NCI-H2107 treated with DMSO at 0.1 percent for 48 hours (cell line): ENCODE data around the gene BMAL1.

ENCODE experiments used
- DNase-seq: peaks from one replicate; lab custom pipeline; 2025; ENCODE audit not compliant: unreplicated experiment; lab: John Stamatoyannopoulos, UW

The BMAL1 gene

DNA sequence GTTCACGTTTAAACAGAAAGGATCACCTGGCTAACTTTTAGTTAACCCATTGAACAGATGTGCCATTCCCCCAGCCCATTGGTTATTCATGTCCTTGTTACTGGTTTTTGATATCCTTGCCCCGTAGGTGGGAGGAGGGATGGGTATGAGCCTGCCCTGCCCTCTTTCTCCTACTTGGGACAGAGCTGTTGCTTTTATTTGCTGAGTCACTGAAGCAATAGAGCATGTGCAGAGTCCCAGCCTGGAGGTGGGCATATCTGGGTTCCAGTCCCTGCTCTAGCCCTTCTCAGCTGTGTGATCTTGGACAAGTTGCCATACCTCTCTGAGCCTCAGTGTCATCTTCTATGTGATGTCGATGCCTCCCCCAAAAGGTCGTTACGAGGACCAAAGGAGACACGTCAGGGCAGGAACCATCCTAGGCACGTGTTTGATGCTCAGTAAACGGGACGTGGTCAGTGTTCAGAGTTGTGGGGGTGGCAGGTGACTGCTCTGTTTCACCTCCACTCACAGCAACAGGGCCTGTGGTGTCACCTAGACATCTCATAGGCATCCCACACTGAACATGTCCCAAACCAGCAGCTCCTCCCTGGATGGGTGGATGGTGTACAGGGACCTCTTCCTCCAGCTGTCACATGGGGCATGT is 61.0 kb downstream of the BMAL1 start:
- no peak for DNase-seq

DNA sequence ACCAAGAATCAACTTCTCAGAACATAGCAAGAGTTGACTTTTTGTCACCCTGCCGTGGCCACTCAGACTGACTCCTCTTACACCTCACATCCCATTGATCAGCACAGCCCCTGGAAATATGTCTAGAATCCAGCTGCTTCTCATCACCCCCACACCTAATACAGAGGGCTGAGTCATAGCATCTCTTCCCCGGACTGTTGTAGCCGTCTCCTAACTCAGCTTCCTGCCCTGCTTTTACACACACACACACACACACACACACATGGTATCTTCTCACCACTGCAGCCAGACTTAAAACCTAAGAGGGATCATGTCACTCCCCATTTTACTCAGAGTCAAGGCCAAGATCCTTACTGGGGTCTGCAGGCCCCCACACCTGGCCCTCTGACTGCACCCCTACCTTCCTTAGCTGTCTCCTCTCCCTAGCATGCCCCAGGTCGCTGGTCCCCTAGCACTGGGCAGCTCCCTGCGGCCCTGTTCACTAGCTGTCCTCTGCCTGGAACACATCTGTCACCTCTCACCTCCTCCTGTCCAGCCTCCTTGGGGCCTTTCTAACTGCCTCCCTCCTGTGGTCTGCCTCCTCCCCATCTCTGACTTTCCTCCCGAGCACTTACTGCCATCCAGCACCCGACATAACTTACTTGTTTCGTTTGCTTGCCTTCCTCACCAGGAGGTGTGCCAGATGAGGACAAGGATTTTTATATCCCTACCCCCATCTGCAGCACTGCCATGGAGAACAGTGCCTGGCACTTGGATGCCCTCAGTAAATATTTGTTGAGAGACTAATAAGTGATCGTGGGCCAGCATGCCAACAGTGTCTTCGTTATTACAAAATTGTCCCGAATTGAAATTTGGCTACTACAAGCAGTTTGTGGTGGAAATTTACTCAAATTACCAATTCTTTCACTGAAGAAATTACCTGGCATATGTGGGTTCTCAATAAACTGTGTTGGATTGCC is 61.9 kb downstream of the BMAL1 start:
- no peak for DNase-seq

DNA sequence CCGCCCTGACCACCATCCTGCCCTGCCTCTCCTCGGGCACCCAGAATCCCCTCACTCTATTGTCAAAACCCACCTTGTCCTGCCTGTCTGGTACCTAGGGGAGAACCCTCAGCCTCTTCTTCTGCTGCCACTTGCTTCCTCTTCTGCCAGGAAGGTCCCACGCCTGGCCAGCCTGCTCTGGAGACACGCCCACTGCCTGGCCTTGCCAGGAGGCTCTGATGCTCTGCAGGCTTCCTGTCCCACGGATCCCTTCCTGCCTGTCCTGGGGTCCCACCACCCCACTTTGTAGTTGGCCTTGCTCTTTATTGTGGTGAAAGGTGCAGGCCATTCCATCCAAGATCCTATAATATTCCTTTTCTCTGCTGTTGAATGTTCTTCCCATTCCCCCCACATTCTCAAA is 63.4 kb downstream of the BMAL1 start:
- no peak for DNase-seq

DNA sequence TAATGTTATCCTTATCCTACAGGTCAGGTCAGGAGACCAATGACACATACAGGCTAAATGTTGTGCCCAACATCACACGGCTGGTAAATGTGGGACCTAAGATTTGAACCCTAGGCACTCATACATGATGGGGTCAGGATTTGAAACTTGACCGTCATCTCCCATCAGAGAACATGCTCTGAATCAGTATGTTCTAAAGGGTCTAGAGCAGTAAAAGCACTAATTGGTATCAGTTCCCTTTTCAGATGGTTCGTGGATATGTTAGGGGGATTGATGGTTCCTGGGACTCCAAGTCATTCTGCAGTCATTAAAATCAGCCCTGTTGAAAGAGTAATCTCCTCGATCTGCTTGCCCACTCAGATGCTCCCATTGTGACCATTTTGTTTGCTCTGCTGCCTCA is 65.5 kb downstream of the BMAL1 start:
- no peak for DNase-seq

DNA sequence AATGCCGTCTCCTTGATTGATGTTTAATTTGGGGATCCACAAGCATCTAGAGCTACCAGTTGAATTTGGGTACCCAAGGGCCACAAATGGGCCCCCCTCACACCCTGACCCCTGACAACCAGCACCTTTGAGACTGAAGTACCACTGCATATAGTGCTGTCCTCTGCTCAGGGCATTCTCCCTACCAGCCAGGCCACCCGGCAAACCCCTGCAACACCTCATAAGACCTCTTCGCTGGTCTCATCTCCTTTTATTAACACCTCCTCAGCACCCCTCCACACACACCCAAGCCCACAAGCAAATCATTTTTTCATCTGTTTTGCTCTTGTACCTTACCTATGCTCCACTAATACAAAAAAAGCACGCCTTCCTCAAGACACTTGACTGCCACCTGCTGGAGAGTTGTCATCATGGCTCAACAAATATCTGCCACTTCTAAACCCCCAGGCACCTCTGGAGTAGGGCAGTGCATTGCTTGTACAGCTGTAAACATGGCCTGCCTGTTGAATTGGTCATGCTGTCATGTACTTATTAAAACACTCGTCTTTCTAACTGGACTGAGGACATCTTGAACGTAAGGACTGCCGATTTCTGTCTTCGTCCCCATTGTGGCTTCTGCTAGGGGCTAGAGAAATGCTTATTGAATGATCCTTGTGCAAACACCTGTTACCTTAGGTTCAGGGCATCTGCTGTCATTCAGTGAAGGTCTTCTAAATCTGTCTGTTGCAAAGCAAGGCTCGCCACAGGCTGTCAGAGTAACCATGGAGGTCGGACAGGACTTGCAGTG is 66.5 kb downstream of the BMAL1 start:
- DNase-seq = peak; percentile 74

DNA sequence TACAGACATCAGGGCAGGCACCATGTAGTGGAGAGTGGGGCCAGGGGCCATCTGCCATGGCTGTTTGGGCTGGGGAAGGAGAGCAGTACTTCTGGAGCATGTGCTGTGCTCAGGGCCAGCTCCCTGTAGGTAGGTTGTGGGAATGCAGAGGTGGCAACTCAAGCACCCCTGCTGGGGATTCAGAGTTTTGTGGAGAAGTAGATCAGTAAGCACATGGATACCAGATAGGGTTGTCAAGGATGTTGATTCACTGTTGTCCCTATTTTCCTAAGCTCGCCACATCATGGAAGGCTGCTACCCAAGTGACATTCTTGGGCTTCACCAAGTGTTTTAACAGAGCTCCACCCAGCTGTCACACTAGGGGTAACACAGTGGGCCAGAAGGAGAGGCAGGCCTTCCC is 67.2 kb downstream of the BMAL1 start:
- DNase-seq = no peak

DNA sequence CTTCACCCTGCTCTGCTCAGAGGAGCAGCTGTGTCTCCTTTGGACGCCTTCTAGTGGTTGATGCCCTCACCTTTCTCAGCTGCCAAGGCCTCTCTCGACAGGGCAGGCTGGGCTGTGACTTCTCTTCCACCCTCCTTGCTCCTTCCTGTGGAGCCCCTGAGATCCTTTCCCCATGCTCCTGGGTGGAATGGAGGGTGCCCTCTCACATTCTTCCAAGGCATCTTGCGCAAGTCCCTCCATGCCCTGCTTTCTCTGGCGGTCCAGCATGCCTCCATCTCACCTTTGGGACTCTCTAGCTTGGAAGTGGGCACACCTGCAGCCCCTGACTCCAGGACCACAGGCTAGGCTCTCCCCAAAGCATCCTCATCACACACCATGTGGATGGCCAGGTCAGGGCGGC is 68.9 kb downstream of the BMAL1 start:
- DNase-seq = no peak

DNA sequence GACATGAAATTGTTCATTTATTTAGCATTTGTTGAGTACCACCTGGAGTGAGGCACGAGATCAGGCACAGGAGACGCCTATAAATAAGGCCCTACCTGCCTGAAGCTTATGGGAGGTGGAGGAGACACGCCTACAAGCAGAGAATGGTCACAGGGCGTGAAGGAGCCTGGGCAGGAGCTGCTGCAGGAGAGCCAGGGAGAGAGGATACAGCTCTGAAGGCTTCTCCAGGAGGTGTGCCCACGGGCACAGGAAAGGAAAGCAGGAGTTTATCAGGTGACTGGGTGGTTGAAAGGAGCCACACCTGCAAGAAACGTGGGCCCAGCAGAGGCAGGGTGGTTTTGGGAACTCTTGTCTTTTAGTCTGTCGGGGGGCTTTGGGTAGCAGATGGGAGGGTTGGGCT is 70.3 kb downstream of the BMAL1 start:
- no peak for DNase-seq

DNA sequence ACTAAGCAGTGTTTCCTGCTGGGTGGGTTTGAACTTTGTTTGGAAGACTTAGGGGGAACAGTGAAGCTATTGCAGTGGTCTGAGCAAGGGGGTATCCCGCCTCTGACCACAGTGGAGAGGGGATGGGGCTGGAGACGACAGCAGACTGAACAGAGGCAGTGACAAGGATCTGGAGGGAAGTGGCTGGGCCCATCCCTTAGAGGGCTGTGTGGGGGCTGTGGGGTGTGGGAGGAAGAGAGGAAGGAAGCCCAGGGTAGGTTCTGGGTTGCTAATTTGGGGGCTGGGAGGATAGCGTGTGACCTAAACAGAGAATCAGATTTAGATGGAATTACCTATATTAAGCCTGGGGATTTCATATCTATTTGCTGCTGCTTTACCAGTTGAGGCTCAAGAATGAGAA is 70.7 kb downstream of the BMAL1 start:
- DNase-seq = no peak

DNA sequence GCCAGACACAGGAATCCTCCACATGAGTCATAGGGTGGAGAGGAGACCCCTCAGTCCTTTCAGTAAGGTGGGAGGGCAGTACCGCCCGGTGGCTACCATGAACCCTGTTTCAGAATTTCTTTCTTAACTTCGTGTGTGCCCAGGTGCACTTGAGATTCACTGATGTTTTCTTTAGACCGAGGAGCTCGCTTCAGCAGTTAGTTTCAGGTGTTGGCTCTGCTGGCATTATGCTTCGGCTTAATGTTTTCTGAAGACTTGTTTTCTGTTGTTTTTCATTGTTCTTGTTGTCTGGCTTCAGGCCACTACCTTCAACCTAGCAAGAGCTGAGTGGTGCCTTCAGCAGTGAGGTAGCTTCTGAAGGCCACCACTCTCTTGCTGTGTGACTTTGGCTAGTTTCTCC is 71.5 kb downstream of the BMAL1 start:
- no peak for DNase-seq

DNA sequence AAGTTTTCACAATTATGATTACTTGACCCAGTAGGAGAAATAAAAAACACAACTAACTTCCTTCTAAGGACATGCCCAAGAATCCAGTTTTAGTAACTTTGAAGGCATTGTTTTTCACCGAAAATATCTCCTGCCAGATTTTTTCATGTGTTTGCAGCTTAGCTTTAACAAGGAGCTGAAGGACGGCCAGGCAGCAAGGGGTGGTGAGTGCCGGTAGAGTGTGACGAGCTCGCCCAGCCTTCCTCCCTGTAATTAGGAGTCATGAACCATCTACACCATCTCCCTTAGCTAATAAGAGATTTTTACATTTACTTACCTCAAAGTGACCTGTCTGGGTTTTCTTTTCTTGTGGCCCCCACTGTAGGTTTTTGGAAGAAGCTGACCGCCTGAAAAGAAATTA is 72.0 kb downstream of the BMAL1 start:
- DNase-seq = no peak

DNA sequence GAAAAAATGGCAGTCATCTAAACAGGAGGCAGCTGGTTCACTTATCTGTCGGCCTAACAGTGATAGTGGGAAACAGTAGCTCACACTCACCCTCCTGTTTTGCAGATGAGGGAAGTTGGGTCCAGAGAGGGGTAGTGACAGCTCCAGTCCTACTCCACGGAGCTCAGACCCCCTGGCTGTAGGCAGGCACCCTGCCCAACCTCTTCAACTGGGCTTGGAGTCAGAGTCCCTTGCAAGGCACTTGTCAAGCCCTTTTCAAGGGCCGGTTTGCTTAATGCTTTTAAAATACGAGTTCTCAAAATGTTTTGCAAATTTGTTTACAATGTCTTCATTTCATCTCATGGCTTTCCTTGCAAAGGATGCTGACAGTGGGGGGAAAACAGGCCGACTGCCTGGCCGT is 75.1 kb downstream of the BMAL1 start:
- no peak for DNase-seq

DNA sequence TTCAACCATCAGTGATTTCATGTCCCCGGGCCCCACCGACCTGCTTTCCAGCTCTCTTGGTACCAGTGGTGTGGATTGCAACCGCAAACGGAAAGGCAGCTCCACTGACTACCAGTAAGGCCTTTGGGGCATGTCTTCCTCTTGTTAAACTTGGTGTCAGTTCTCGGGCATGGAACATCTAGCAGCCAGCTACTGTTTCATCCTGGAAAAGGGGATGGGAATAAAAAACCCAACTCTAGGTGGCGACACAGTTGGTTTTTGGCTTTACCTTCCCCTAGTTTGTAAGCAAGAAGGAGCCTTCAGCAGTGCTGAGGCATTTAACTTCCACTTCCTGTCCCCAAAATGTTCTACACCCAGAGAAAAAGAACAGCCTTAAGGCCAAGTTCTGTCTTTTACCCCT is 76.7 kb downstream of the BMAL1 start:
- DNase-seq = no peak

DNA sequence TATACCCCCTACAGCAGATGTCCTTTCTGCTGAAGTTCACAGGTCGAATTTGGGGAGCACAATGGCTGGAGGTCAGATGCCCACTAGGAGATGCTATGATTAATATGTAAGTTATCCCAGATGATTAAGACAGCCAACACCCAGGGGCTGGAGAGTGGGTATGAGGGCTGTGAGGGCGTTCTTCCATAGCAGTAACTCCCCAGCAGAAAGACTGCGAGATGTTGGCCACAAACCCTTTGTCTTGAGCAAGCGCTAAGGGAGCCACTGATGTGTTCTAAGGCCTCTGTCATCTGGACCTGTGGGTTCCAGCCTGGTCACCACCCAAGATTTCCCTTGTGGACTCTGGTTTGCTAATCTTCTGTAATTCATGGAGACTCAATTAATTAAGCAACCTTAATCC is 77.6 kb downstream of the BMAL1 start:
- DNase-seq = no peak

DNA sequence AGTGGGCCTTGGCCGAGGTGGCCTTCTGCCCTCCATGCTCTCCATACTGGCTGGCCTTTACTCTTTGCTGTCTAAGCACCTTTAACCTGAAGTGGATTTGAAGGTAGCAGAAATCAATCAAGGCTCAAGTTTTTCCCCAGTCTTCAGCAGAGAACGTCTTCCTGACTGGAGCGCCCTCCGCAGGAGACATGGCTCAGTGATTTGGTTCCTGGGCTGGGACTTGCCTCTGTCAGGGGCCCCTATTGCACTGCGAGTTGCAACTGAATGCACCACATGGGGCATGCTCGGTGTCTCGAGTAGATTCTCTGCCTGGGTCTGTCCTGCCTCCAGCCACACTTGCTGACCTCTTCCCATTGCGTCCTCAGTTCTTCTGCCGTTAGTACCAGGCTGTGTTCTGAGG is 79.6 kb downstream of the BMAL1 start:
- DNase-seq = no peak

DNA sequence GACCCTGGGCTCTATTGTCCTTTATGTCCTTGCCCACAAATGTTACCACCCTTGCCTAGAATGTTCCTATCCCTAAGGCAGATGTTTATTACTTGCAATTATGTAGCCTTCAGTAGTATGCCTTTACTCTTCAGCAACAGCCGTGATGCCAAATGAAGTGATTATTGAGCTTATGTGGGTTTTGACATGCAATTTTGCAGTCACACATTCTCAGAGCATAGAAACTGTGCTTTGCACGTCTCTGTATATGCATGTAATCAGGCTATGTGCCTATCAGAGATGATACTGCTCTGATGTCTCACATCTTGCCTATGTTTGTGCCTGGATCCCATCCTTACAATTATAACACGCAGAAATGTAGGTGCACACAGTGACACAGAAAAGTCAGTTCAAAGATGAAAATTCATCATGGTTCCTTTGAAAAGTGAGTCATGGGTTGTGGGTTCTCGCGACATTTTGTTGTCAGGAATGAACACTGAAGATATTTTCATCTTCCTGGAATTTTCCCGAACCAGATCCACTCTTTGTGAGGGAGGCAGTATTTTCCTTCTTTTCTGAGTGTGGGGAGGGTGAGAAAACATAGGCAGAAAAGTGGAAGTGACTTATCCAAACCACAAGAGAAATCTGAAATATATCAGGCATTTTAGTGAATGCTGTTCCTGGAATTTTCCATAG is 81.1 kb downstream of the BMAL1 start:
- DNase-seq = no peak

DNA sequence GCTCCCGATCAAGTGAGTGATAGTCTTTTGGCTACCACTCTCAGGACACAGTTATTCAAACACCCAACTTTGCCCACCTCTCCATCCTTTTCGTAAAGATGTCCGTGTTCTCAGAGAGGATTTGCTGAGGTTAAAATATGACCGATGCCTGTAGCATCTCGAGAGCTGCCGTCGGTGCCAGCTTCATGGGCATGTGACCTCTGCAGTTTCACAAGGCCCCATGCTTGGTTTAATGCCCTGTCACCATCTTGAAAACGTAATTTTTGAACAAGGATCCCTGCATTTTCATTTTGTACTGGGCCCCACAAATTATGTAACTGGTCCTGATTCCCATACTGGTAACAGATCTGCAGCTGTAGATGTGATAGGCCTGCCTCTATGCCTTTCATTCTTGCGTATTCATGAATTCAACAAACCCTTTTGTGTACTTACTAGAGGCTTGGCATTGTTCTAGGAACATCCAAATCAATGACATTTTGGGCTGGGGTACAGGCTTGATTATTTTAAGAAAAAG is 85.1 kb downstream of the BMAL1 start:
- no peak for DNase-seq

DNA sequence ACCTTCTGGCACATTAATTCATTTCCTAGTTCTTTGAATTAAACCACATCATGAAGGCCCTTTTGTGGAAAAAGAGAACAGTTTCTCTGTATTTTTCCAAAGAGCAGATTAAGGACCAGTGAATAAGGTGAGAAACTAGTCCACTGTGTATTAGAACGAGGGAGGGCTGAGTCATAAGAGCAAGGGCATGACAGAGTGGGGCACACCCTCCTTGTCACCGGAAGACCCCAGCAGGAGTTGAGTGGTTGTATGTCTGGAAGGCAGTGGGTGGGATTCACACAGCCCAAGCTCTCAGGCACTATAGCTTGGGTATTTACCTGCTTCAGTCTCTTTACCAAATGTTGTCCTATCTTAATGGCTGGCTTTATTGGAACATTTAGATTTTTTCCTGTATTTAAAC is 86.8 kb downstream of the BMAL1 start:
- DNase-seq = no peak

DNA sequence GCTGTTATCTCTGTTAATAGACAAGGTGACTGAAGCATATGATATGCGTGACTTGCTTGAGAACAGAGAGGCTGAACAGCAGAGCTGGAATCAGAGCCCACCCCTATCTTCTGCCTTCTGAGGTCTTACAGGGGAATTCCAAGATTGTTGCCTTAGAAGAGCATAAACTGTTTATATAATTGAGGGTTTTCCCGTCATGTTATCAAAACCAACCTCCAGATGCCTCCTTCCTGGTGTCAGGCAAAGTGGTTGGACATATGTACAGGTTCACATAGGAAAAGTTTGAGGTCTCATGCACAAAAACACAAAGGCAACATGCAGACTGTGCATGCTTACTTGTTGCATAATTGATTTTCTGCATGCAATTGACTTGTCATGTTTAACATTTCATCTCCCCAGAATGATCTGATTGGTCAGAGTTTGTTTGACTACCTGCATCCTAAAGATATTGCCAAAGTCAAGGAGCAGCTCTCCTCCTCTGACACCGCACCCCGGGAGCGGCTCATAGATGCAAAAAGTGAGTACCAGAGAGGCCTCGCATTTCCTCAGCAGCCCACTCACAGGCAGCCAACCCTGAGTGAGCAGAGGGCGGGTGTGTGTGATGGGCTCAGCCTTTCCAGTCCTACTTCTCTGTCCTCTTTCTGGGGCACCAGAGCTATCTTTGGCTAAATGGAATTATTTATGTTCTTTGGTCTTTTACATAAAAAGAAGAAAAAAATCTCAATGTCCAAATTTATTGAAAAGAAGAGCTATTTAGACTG is 88.9 kb downstream of the BMAL1 start:
- no peak for DNase-seq

DNA sequence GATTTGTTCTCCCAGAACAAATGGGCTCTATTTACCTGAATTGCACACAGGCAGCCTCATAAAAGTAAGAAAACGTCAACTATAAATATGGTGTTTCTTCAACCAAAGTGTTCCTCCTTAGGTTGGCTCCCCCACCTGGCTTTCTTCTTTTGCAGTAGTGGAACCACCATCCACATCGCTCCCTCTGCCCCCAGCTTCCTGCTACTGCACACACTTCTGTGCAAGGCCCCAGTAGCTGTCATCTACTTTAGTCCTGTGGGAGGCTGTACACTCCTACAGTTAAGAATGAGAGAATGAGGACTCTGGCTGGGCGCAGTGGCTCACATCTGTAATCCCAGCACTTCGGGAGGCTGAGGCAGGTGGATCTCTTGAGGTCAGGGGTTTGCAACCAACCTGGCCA is 89.5 kb downstream of the BMAL1 start:
- no peak for DNase-seq
